HG03520 (cell line): Measurements from ENCODE around the gene ATP6V1A.

ENCODE experiments used
- ATAC-seq: cut with Tn5 transposase; IDR thresholded peaks from one replicate; pipeline ENCODE4 v1.9.1; 2021; ENCODE audit warnings: mild to moderate bottlenecking, moderate library complexity; ENCODE audit not compliant: unreplicated experiment

ATP6V1A gene

GRCh38 chr3:113746548-113747282, at the start of gene ATP6V1A:
Gene ATP6V1A, plus strand, starts transcription at chr3:113747035. Its CDS starts 31,719 bp downstream, at chr3:113778754.
- ATAC-seq, result peak; percentile 40

- no peak for ATAC-seq
These were observed 49.2 kb upstream of the ATP6V1A start for GRCh38 chr3:113697500-113698090.

GRCh38 chr3:113698213-113698742, 48.6 kb upstream of the ATP6V1A start:
- no peak for ATAC-seq

- ATAC-seq, result no peak
These were observed 47.9 kb upstream of the ATP6V1A start for GRCh38 chr3:113698956-113699355.

- ATAC-seq, result no peak
These were observed 39.0 kb upstream of the ATP6V1A start for GRCh38 chr3:113707835-113708234.

- ATAC-seq, result no peak
These were observed 34.7 kb upstream of the ATP6V1A start for GRCh38 chr3:113712129-113712528.

- ATAC-seq, result no peak
These were observed 32.1 kb upstream of the ATP6V1A start for GRCh38 chr3:113714702-113715101.

GRCh38 chr3:113717308-113717707, 29.5 kb upstream of the ATP6V1A start:
- no peak for ATAC-seq

- no peak for ATAC-seq
These were observed 29.0 kb upstream of the ATP6V1A start for GRCh38 chr3:113717818-113718217.

GRCh38 chr3:113719294-113719693, 27.5 kb upstream of the ATP6V1A start:
- ATAC-seq, result no peak

- ATAC-seq, result no peak
These were observed 27.1 kb upstream of the ATP6V1A start for GRCh38 chr3:113719758-113720157.

- no peak for ATAC-seq
These were observed 25.2 kb upstream of the ATP6V1A start for GRCh38 chr3:113721636-113722035.

- no peak for ATAC-seq
These were observed 18.2 kb upstream of the ATP6V1A start for GRCh38 chr3:113728661-113729060.

- no peak for ATAC-seq
These were observed 16.3 kb upstream of the ATP6V1A start for GRCh38 chr3:113730550-113730949.

GRCh38 chr3:113731694-113732093, 15.1 kb upstream of the ATP6V1A start:
- ATAC-seq, result no peak

- no peak for ATAC-seq
These were observed 10.2 kb upstream of the ATP6V1A start for GRCh38 chr3:113736548-113737089.

GRCh38 chr3:113741086-113741485, 5.7 kb upstream of the ATP6V1A start:
- no peak for ATAC-seq

- no peak for ATAC-seq
These were observed 5.2 kb upstream of the ATP6V1A start for GRCh38 chr3:113741620-113742019.

GRCh38 chr3:113743006-113743630, 3.7 kb upstream of the ATP6V1A start:
- no peak for ATAC-seq

- peak; percentile 46 for ATAC-seq
These were observed 1.7 kb upstream of the ATP6V1A start for GRCh38 chr3:113744941-113745755.
